Fibroblast of lung (primary cell): ENCODE data around the gene UROC1. TPM values are rescaled to one million over a fixed set of nuclear protein-coding genes. Genes with fewer than 3 reads are reported as not detected.

Experiments used
- DNase-seq, 2 donors: peaks; one replicate each; pipeline versions ENCODE4 v3.0.0 to v3.0.0-alpha.2; 2010; ENCODE audit warnings: low read depth in 2 of 2
- H2AFZ ChIP-seq: 2 replicates; pipeline ENCODE4 v1.5.1; 2012; ENCODE audit warnings: low read length, control low read depth, inconsistent platforms
- H3K27ac ChIP-seq: 2 replicates; pipeline ENCODE4 v1.5.1; 2011; ENCODE audit warnings: low read length, control low read depth; ENCODE audit not compliant: insufficient read depth
- H3K27me3 ChIP-seq: 2 replicates; pipeline ENCODE4 v1.5.1; 2011; ENCODE audit warnings: mild to moderate bottlenecking, low read length; ENCODE audit not compliant: control insufficient read depth, insufficient read depth
- H3K36me3 ChIP-seq: 2 replicates; pipeline ENCODE4 v1.5.1; 2011; ENCODE audit warnings: low read length; ENCODE audit not compliant: control insufficient read depth, insufficient read depth
- H3K4me1 ChIP-seq: 2 replicates; pipeline ENCODE4 v1.5.1; 2011; ENCODE audit warnings: low read length; ENCODE audit not compliant: control insufficient read depth, insufficient read depth; ENCODE audit errors: extremely low read depth
- H3K4me2 ChIP-seq: 2 replicates; pipeline ENCODE4 v1.5.1; 2011; ENCODE audit warnings: low read length, control low read depth; ENCODE audit not compliant: insufficient read depth; ENCODE audit errors: extremely low read depth
- H3K4me3 ChIP-seq, 4 experiments: fragments of 200-600 bp in 1 of 4; sonication (generic) in 1 of 4; replicated peaks in 1 of 4; 2 replicates each; pipeline ENCODE4 v1.5.1; 2011 to 2016; ENCODE audit warnings: low read length in 4 of 4, low read depth in 3 of 4, mild to moderate bottlenecking in 3 of 4, control low read depth in 2 of 4, inconsistent platforms in 1 of 4, mixed read lengths in 1 of 4; ENCODE audit not compliant: insufficient read depth in 1 of 4; ENCODE audit errors: control extremely low read depth in 1 of 4
- H3K79me2 ChIP-seq: 2 replicates; pipeline ENCODE4 v1.5.1; 2012; ENCODE audit warnings: mild to moderate bottlenecking, low read length, inconsistent platforms; ENCODE audit not compliant: control insufficient read depth, insufficient read depth
- H3K9ac ChIP-seq: 2 replicates; pipeline ENCODE4 v1.5.1; 2011; ENCODE audit warnings: mild to moderate bottlenecking, low read length, control low read depth; ENCODE audit not compliant: insufficient read depth
- H3K9me3 ChIP-seq: 2 replicates; pipeline ENCODE4 v1.5.1; 2012; ENCODE audit warnings: low read depth, low read length; ENCODE audit not compliant: control insufficient read depth, insufficient read depth
- H4K20me1 ChIP-seq: 2 replicates; pipeline ENCODE4 v1.5.1; 2011; ENCODE audit warnings: low read length; ENCODE audit not compliant: control insufficient read depth, insufficient read depth; ENCODE audit errors: extremely low read depth
- EZH2 ChIP-seq: IDR thresholded peaks from 2 replicates; pipeline ENCODE4 v1.5.1; 2012; ENCODE audit warnings: low read length, control low read depth, mild to moderate bottlenecking; ENCODE audit errors: missing control alignments
- polyA plus RNA-seq, 2 donors: library from polyadenylated mRNA; depleted of rRNA in 1 of 2; stranded (reverse) in 1 of 2; unstranded in 1 of 2; fragments of >200 nt; gene quantifications; 2 replicates each; pipeline ENCODE4 v1.2.1, GENCODE V29; 2011 to 2012; ENCODE audit warnings: missing spikeins in 1 of 2
- total RNA-seq: library from RNA; depleted of rRNA; stranded (reverse); fragments of >200 nt; gene quantifications from 2 replicates; pipeline ENCODE4 v1.2.1, GENCODE V29; 2014
- TF ChIP-seq, protein P1 (sequence below), 2 donors: IDR thresholded peaks in 1 of 2; conservative IDR thresholded peaks in 1 of 2; 1 replicate in 1 of 2; 2 replicates in 1 of 2; pipeline ENCODE4 v1.5.1; 2011 to 2012; ENCODE audit warnings: low read length in 2 of 2, control low read depth in 1 of 2, inconsistent platforms in 1 of 2, low read depth in 1 of 2, mild to moderate bottlenecking in 1 of 2

The UROC1 gene
- total and polyA plus RNA-seq, 2 donors (not counting 1 experiment from before 2014, with no cell fraction given) = not detected

DNA sequence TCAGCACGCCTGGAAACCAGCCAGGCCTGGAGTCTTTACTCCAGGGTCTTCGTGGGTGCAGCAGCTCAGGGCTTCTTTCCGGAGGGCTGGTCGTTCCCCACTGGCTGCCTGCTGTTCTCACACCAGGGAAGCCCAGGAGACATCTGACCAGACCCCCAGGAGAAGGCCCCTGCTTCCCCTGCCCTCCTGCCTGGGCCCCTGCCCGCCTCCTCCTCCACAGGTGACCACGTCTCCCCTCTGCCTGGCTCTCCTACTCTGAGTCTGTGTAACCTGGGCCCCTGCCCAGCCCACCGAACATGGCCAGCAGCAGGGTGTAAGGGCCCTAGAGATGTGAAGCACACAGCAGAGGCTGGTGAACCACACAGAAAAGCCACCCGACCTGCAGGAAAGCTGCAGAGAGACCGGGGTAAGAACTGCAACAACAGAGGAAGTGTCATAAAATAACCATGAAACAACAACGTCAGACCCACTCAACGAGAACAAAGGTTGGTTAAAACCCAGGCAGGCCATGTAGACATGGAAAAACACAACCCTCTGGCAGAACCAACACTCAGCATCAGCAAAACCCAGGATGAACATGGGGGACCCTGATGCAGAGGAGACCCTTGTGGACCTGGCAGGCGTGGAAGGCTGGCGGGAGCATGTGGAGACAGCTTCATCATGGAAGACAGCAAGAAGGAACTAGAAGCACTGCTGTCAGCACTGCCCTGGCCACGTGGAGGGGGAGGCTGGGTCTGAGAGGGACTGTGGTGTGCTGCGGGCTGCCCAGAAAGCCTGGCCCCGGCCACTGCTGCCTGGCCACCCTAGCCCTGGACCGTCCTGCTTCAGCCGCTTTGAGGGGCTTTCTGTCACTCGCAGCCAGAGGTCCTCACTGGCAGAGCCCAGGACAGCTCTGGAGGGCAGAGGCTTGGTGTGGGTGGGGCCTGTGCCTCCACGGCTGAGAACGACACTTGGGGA, 20.4 kb downstream of the UROC1 start:
- Histone ChIP-seq H3K79me2 (no peaks in the 10 kb centered on the region), H3K27ac (no peak overlapping the region), H3K36me3 (no peaks in the 10 kb centered on the region), H3K4me1 (no peaks in the 10 kb centered on the region), H3K4me2 (no peak overlapping the region), H3K9ac (no peak overlapping the region), H4K20me1 (no peaks in the 10 kb centered on the region), H3K27me3 (peaks cover 5% of the 10 kb centered on the region), H2AFZ (no peak overlapping the region), H3K9me3 (no peaks in the 10 kb centered on the region), H3K4me3 (no peak overlapping the region)
- TF ChIP-seq EZH2 = no peak
- TF ChIP-seq, protein P1, sequence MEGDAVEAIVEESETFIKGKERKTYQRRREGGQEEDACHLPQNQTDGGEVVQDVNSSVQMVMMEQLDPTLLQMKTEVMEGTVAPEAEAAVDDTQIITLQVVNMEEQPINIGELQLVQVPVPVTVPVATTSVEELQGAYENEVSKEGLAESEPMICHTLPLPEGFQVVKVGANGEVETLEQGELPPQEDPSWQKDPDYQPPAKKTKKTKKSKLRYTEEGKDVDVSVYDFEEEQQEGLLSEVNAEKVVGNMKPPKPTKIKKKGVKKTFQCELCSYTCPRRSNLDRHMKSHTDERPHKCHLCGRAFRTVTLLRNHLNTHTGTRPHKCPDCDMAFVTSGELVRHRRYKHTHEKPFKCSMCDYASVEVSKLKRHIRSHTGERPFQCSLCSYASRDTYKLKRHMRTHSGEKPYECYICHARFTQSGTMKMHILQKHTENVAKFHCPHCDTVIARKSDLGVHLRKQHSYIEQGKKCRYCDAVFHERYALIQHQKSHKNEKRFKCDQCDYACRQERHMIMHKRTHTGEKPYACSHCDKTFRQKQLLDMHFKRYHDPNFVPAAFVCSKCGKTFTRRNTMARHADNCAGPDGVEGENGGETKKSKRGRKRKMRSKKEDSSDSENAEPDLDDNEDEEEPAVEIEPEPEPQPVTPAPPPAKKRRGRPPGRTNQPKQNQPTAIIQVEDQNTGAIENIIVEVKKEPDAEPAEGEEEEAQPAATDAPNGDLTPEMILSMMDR (conservative IDR thresholded peaks at IDR 0.05 in 1 of 2, IDR thresholded peaks at IDR 0.05 in 1 of 2; ENCODE audit: low read depth in 1 of 2, low read length in 2 of 2) = no peak
- no peak for DNase-seq

DNA sequence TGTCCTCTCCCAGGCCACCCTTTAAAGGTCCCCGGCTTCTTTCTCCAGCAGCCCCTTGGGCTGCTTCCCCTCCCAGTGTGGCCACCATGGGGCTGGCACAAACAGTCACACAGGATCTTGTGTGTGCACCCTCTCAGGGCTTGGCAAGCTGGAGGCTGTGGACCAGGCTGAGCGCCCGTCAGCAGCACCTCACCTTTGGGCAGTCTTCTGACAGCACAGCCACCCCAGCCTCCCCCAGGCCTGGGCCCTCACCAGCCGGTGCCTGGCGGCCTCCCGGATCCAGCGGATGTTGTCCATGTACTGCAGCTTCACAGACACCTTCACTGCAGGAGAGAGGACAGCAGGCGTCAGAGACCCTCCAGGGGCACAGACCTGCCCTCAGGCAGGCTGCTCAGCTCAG, 21.8 kb downstream of the UROC1 start:
- H3K4me3 ChIP-seq = no peak overlapping the region
- H3K4me2 ChIP-seq = no peak overlapping the region
- H3K27ac ChIP-seq = no peak overlapping the region
- no peaks in the 10 kb centered on the region for H3K36me3 ChIP-seq
- H3K79me2 ChIP-seq = no peaks in the 10 kb centered on the region
- H4K20me1 ChIP-seq = no peaks in the 10 kb centered on the region
- no peaks in the 10 kb centered on the region for H3K4me1 ChIP-seq
- no peak overlapping the region for H3K9ac ChIP-seq
- TF ChIP-seq EZH2 = no peak
- TF ChIP-seq, protein P1 (conservative IDR thresholded peaks at IDR 0.05 in 1 of 2, IDR thresholded peaks at IDR 0.05 in 1 of 2; ENCODE audit: low read depth in 1 of 2, low read length in 2 of 2) = no peak
- no peak overlapping the region for H2AFZ ChIP-seq
- H3K9me3 ChIP-seq = no peaks in the 10 kb centered on the region
- no peak for DNase-seq
- peaks cover 5% of the 10 kb centered on the region for H3K27me3 ChIP-seq

DNA sequence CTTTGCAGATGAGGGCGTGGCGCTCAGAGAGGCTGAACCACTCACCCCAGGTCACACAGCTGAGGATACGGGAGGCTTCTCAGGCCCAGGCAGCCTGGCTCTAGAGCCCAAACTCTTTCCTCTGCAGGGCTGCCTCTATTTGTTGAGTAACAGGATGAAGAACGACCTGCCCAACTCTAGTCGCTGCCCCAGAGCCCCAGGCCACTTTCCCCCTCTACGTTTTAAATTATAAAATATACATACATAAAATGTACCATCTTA, 22.7 kb downstream of the UROC1 start:
- no peak overlapping the region for H3K27ac ChIP-seq
- no peaks in the 10 kb centered on the region for H3K4me1 ChIP-seq
- no peaks in the 10 kb centered on the region for H3K79me2 ChIP-seq
- no peak overlapping the region for H2AFZ ChIP-seq
- H3K27me3 ChIP-seq = peaks cover 8% of the 10 kb centered on the region
- H3K4me2 ChIP-seq = no peak overlapping the region
- no peak overlapping the region for H3K4me3 ChIP-seq
- TF ChIP-seq, protein P1 (conservative IDR thresholded peaks at IDR 0.05 in 1 of 2, IDR thresholded peaks at IDR 0.05 in 1 of 2; ENCODE audit: low read depth in 1 of 2, low read length in 2 of 2) = no peak
- TF ChIP-seq EZH2 = no peak
- DNase-seq = no peak
- no peaks in the 10 kb centered on the region for H3K9me3 ChIP-seq
- H4K20me1 ChIP-seq = no peaks in the 10 kb centered on the region
- H3K36me3 ChIP-seq = no peaks in the 10 kb centered on the region
- H3K9ac ChIP-seq = no peak overlapping the region
